Measurements from ENCODE around the gene IP6K2. TPM values are rescaled to one million over a fixed set of nuclear protein-coding genes. Genes with fewer than 3 reads are reported as not detected.
"Not testable (repeated sequence)": the region's sequence is repeated elsewhere in the genome, so short reads cannot be mapped to it uniquely, and the experiment has no call there.

IP6K2 gene
- total and polyA plus RNA-seq, 2 of the 8 experiments (the other 6 are each of a cell fraction or from before 2014, with no cell fraction given) = 95.8 to 144 TPM

- H3K23ac ChIP-seq (ENCODE audit: insufficient read length); H2BK5ac ChIP-seq (ENCODE audit: low read depth, low read length); H2AFZ ChIP-seq (ENCODE audit: low read length); H3K9ac ChIP-seq (replicated peaks in 1 of 4; ENCODE audit: extremely low read depth in 1 of 4, low read depth in 3 of 4, low read length in 3 of 4); H3K4me3 ChIP-seq (ENCODE audit: extremely low read depth in 1 of 4, insufficient read depth in 2 of 4, low read depth in 3 of 4, low read length in 4 of 4); POLR2A ChIA-PET (ENCODE audit: partially characterized antibody); H3K18ac ChIP-seq (ENCODE audit: extremely low read depth, low read length); H2BK15ac ChIP-seq (ENCODE audit: low read length); H3K56ac ChIP-seq (replicated peaks; ENCODE audit: insufficient read length, low read depth, low read length); H3K79me1 ChIP-seq (ENCODE audit: low read depth, low read length); H3K27me3 ChIP-seq (replicated peaks in 1 of 4; ENCODE audit: control insufficient read depth in 3 of 4, extremely low read depth in 1 of 4, insufficient read depth in 3 of 4, low read length in 3 of 4); H3K4me2 ChIP-seq (ENCODE audit: insufficient read depth in 1 of 2, low read depth in 2 of 2, low read length in 2 of 2); H3K4ac ChIP-seq (replicated peaks; ENCODE audit: insufficient read length, low read depth, low read length); H3K23me2 ChIP-seq (ENCODE audit: low read depth, low read length); H2BK120ac ChIP-seq (replicated peaks; ENCODE audit: low read depth, low read length); H4K91ac ChIP-seq (replicated peaks; ENCODE audit: insufficient read length, low read length); H3K9me3 ChIP-seq (ENCODE audit: insufficient read depth in 2 of 2, low read depth in 1 of 2, low read length in 1 of 2); H3K27ac ChIP-seq (ENCODE audit: low read depth, low read length); H4K20me1 ChIP-seq (replicated peaks in 1 of 2; ENCODE audit: control insufficient read depth in 1 of 2, insufficient read depth in 2 of 2, low read length in 2 of 2); H2BK12ac ChIP-seq (ENCODE audit: low read depth, low read length); DNase-seq (ENCODE audit: low read depth in 1 of 2, low spot score in 2 of 2); H3K4me1 ChIP-seq (replicated peaks in 1 of 4; ENCODE audit: control insufficient read depth in 3 of 4, insufficient read depth in 4 of 4, low read length in 3 of 4); H2BK20ac ChIP-seq (ENCODE audit: low read length); H2AK5ac ChIP-seq (ENCODE audit: low read depth, low read length); H3K79me2 ChIP-seq (ENCODE audit: control insufficient read depth in 1 of 2, insufficient read depth in 2 of 2, low read length in 2 of 2); H4K5ac ChIP-seq (ENCODE audit: insufficient read length, low read depth, low read length); FAIRE-seq; H3K14ac ChIP-seq (ENCODE audit: insufficient read length); H4K8ac ChIP-seq (ENCODE audit: extremely low read depth, insufficient read depth, low read length); H3K36me3 ChIP-seq (ENCODE audit: control insufficient read depth in 2 of 4, insufficient read depth in 4 of 4, low read length in 3 of 4); CTCF ChIA-PET (ENCODE audit: partially characterized antibody): not testable (repeated sequence)
- 90% methylated on average over 2 of the region's 53 CpGs; no CpG with 5 or more reads in 1 of the 2 experiments for WGBS, 2 experiments (ENCODE audit: extremely low coverage in 1 of 2, insufficient coverage in 1 of 2, insufficient read length in 1 of 2, insufficient replicate concordance in 2 of 2, low coverage in 1 of 2, low lambda C conversion rate in 2 of 2, missing lambda C conversion rate in 1 of 2)
Observed at GRCh38 chr3:48733752-48734518, 16.9 kb upstream of the IP6K2 start.
